ENCODE results near the gene QSOX2.
"Not testable (repeated sequence)": the region's sequence is repeated elsewhere in the genome, so short reads cannot be mapped to it uniquely, and the experiment has no call there.

The QSOX2 gene

DNA sequence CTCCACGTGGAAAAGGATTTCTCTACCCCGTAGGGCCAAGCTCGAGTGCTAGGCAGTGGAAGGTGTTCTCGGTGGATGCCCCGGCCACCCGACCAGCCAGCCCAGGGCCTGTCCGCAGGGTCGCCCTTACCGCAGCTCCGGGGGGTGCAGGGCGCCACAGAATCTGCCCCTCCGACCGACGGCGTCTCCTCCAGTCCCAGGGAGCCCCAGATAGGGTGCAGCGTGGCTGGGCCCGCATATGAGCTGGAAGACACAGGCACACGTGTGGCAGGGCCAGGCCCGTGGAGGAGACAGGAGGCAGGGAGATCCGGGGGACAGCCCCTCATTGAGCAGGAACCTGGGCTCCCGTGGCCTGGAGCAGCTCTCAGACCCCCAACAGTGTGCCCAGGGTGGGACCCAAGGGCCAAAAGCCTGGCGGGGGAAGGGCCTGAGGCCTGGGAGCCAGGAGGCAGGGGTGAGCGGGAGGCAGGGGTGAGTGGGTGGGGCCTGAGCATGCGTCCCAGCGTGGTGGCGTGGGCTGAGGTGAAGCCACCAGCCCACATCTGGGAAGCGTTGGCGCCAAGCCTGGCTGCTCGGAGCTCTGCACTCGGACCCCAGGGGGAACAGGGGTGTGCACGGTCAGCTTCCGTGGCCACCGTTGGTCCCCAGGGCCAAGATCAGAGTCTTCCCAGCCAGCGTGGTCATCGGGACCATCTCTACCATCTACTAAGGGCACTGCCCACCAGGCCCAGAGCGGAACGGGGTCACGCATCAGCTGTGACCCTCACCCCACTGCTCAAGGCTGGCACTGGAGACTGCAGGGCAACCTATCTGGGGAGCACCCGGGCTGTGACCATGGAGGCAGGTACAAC is 36.0 kb upstream of the QSOX2 start:
- no peak for FAIRE-seq

DNA sequence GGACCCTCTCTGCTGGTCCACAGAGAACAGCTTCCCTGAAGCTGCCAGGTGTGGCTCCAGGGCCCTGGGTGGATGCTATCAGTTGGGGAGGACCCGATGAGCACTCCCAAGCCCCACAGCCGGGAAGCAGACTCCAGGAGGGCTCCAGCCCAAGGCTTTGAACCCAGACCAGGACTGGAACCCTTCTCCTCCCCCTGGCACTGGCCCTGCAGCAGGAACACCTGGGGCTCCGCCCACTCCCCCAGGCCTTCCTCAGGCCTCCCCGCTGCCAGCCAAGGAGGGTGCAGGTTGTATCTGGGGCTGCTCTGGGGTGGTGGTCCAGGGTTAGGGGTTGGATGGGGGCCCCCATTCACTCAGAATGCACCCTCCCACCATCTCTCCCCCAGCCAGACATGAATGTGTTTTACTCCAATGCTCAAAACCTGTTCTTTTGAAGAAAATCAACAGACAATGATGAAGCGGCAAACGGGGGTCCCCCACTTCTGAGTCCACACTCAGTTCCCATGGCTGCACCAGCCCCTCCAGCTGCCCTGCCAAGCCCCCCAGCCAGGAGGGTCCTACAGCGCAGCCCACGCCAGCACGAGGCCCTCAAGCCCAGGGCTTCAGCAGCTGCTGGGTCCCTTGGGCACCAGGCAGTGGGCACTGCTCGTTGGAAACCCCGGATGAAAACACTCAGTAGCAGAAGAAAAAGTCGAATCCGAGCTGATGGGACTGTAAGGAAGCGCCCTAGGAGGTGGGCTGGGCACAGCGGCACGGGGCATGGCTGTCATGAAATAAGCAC is 35.1 kb upstream of the QSOX2 start:
- no peak for FAIRE-seq

DNA sequence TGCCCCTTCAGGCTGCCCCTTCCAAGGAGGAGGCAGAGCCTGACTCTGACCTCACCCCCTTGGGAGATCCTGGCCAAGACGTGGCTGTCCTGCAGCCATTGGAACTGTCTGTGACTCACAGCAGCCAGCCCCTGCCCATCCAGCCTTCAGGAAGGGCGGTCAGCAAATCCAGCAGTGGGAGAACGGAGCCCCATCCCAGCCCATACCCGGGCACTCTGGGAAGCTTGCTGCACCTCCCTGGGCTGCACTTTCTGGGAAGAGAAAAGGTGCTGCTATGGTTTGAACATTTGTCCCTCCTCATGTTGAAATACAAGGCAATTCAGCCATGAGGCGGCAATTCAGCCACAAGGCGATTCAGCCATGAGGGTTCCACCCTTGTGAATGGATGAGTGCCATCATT is 33.9 kb upstream of the QSOX2 start:
- FAIRE-seq, result no peak

DNA sequence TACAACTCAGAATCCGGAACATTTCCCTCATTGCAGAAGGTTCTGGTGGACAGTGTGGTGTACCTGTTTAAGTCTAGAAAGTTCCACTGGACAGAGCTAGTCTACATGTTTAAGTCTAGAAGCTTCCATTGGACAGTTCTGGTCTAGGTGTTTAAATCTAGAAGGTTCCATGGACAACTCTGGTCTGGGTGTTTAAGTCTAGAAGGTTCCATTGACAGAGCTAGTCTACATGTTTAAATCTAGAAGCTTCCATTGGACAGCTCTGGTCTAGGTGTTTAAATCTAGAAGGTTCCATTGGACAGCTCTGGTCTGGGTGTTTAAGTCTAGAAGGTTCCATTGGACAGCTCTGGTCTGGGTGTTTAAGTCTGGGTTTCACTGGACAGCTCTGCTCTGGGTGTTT is 33.3 kb upstream of the QSOX2 start:
- FAIRE-seq, result no peak

DNA sequence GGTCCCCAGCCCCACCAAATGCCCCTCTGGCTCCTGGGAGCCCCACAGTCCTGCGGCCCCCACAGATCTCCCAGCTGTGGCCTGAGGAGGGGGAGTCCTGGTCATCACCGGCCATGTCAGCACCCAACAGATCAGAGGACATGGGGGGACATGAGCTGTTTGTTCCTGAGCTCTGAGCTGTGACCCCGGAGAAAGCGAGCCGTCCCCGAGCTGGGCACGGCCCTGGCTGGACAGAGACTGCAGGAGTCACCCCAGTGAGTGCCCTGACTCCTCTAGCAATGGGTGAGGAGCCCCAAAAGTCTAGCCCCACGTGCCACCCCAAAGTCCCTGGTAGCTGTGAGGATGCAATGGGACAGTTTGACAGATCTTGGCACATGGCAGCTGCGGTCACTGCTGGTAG is 32.6 kb upstream of the QSOX2 start:
- FAIRE-seq, result no peak

DNA sequence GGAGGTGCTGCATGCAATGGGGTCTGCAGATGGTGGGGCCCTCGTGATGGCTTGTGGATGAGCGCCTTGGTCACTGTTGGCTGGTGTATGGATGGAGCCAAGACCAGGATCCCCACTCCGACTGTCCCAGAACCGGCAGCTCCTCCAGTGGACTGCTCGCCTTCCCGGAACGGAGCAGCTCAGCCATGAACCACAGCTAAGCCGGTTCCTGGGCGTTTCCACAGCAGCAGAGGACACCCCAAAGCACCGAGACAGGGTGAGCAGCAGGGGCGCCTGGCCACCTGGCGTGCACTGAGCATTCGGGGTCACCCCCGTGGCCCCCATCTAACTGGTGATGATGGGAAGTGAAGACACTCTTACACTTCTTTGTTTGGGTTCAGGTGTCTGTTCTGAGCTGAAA is 32.1 kb upstream of the QSOX2 start:
- no peak for FAIRE-seq

DNA sequence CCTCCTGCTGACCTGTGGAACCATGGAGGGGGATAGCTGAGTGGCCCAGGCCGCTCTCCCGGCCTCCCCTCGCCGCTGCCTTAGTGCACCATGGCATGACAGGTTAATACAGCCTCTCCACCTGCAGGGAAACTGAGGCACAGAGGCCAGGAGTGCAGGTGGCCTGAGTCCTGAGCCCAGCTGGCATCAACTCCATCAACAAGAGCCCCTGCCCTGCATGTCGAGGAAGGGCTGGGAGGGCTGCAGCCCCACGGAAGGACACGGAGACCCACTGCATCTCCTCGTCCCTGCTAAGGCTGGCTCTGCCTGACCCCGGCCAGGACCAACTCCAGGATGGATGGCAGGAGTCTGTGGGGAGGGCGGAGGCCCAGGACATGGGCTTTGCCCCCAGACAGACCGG is 31.1 kb upstream of the QSOX2 start:
- FAIRE-seq, result no peak

DNA sequence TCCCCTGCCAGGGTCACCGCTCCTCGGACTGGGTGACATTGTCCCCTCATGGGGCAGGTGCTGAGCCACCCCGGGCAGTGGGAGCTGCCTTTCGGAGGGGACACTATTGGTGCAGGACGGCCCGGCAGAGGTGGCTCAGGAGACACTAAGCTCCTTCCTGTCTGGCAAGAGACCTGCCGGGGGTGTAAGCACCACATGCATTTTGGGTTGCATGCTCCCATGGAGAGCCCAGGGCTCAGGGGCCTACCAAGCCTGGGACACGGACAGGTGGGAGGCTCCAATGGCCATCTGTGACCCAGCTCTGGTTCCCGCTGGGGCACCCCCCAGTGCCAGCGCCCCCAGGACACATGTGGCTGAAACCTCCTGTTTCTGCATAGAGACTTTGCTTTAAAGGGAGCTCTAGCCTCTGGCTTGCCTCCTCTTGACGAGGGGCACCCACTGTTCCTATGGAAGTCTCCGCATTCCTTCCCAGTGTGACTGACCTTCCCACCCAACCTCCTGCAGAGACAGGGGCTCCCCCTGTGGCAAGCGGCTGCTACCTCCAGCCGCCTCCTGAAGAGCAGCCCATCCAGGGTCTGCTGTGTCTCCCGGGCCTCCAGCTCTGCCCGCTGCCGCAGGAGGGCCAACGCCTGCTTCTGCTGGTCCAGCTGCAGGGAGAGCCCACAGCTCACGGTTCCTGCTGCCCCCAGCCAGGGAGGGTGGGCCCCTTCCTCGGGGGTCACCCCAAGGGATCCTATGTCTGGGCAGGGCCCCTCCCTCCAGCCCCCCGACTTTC is 30.2 kb upstream of the QSOX2 start:
- FAIRE-seq, result no peak

DNA sequence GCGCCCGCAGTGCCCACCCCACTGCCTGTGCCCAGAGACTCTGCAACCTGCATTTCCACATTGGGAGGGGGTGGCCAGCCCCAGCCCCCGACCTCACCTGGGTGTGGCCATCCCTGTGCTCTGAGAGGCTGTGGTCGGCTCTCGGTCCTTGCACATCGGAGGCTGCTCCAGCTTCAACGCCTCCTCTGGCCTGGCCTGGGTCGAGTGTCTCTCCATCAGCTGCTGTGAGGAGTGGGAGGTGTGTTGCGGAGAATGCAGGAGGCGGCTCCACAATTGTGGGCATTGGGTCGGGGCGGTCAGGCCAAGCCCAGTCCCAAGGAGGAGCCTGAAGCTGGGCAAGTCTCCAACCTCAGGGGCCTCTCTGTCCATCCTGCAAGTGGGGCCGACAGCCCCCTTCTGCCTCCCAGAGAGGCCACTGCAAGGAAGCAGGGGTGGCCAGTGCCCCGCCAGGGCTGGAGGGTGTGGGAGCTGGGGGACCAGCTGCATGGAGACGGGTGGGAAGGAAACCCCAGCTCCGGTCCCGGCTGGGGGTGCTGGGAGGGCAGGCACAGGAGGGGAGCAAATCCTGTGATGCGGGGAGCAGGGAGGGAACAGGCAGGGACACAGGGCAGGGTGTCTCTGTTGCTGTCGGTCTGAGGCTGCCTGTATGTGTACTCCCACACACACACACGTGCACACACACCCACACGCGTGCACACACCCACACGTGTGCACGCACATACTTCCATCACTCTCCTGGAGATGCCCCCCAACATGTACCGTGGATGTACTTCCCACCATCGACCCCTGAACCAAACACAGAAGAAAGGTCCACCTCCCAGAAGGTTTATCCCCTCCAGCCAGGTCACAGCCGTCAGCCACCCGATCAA is 29.4 kb upstream of the QSOX2 start:
- no peak for FAIRE-seq

DNA sequence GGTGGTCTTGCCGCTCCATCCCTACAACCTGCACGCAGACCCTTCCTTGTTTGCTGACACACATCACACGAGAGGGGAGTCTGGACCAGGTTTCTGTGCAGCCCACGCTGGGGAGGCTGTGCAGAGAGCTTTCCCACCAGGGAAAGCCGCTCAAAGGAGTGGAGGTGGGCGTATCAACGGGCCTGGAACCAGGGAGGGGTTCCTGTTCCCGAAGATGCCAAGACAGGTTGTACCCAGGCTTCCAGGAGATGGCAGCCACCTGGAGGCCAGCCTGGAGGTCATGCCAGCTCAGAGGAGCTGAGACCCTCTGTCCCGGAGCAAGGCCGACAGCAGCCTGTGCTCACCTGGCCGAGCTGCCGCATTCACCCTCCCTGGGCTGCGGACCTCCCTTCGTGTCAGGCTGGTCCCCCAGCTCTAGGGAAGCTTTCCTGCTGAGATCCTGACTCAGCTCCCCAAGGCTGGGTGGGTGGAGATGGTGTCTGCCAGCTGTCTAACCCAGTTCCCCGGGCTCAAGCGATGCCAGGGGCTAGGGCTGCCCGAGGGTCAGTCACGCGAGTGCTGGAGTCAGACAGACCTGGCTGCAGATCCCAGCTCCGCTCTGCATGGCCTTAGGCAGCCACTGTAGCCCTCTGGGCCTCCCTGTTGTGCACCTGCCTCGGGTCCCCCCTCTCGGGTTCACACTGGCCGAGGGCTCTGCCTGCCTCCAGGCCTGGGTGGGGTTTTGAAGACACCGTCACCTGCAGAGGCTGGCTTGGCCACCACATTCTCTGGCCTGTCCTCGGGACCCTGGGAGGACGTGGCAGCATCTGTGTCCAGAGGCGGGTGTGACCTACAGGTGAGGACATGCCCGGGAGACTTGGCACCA is 28.5 kb upstream of the QSOX2 start:
- FAIRE-seq, result no peak

DNA sequence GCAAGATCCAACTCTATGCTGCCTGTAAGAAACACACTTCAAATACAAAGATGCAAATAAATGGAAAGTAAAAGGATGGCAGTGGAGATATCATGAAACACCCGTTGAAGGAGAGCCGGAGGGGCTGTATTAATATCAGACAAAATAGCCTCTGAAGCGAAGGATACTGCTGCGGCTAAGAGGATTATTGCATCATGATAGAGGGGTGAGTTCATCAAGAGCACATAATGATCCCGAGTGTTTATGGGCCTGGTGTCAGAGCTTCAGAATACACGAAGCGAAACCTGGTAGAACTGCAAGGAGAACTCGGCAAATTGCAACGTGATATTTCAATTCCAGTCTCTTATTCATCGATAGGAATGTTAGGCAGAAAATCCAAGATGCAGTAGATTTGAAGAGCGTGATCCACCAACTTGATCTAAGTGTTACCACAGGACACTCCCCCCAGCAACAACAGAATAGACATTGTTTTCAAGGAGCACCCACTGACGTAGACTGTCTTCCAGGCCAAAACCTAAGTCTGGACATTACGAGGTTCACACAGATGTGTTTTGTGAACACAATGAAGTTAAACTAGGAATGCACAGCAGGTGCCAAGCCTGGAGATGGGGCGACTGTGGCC is 27.7 kb upstream of the QSOX2 start:
- FAIRE-seq, result no peak

DNA sequence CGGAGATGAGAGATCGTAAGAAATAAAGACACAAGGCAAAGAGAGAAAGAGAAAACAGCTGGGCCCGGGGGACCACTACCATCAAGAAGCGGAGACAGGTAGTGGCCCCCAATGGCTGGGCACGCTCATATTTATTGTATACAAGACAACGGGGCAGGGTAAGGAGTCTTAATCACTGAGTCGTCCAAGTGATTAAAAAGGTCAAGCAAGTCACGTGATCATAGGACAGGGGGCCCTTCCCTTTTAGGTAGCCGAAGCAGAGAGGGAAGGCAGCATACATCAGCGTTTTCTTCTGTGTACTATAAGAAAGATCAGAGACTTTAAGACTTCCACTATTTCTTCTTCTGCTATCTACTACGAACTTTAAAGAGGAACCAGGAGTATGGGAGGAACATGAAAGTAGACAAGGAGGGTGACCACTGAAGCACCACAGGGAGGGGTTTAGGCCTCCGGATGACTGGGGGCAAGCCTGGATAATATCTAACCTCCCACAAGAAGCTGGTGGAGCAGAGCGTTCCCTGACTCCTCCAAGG is 24.6 kb upstream of the QSOX2 start:
- no peak for FAIRE-seq

DNA sequence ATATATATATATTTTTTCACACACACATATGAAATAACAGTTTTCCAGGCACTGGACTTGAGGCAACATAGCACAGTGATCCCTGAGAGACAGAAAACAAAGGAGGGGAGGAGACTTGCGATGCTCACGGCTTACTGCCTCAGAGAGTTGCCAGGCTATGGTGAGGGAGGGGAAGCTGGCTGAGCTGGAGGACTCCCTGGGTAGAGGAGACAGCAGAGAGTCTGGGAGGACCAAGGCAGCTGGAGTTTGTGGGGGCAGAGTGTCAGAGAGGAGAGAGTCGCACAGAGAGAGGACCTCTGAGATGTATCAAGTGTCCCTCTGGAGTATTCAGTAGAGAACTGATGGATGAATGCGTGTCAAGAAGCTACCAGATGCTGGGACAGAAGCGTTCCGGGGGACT is 23.1 kb upstream of the QSOX2 start:
- no peak for FAIRE-seq

DNA sequence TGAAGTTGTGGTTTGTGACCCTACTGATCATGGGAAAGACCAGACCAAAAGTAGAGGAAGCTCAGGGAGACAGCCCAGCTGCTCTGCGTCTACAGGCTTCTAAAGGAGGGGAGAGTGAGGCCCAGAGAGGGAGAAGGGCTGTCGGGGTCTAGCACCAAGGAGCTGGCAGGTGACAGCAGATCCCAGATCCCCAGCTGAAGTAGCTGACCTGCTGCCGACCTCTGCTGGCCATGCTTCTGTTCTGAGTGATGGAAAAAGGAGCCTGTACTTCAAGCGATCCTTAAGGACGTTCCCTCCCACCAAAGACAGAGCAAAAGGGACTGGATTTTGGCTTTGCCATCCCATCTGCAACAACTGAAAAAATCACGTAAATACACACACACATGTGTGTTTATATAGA is 22.7 kb upstream of the QSOX2 start:
- no peak for FAIRE-seq

DNA sequence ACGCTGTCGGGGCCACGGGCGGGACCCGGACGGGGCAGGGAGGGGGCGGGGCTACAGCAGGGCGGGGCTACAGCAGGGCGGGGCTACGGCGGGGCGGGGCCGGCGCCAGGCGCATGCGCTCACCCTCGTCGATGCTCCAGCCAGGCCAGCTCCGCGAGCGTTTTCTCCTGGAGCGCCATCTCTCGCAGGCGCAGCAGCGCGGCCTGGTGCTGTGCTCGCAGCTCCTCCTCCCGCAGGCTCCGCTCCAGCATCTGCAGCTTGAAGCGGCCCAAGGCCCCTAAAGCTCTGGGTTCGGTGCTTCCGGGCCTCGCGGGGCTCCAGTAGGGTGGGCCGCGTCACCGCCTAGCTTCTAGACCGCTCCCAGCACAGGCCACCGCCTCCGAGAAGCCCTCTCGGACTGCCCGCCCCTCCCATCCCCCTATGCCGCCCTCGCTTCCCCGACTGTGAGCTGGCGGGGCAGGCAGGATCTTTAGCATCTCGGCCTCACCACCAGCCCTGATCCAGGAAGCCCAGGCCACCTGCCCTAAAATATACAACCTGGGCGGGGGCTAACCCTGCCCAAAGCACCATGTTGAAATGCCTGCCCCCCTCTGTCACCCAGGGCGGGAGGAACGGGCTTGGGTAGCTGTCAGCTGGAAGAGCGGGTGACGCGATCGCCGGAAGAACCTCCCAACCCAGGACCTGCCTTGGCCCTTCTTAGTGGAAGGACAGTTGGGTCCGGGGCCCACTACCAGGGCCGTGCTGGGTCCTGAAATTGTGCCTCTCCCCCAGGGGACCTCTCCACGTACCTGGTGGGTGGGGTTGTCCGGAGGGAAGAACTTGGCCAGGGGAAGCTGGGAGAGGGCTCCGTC is 21.9 kb upstream of the QSOX2 start:
- FAIRE-seq, result no peak

DNA sequence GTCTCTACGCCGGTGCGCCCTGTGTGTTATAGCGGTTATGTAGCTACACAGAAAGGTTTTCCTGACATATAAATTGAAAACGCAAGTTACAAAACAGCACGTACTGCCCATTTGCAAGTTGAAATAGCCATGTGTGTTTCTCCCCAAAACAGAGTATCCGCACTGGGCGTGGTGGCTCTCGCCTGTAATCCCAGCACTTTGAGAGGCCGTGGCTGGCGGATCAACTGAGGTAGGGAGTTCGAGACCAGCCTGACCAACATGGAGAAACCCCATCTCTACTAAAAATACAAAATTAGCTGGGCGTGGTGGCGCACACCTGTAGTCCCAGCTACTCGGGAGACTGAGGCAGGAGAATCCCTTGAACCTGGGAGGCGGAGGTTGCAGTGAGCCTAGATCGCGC is 21.0 kb upstream of the QSOX2 start:
- FAIRE-seq, result not testable (repeated sequence)

DNA sequence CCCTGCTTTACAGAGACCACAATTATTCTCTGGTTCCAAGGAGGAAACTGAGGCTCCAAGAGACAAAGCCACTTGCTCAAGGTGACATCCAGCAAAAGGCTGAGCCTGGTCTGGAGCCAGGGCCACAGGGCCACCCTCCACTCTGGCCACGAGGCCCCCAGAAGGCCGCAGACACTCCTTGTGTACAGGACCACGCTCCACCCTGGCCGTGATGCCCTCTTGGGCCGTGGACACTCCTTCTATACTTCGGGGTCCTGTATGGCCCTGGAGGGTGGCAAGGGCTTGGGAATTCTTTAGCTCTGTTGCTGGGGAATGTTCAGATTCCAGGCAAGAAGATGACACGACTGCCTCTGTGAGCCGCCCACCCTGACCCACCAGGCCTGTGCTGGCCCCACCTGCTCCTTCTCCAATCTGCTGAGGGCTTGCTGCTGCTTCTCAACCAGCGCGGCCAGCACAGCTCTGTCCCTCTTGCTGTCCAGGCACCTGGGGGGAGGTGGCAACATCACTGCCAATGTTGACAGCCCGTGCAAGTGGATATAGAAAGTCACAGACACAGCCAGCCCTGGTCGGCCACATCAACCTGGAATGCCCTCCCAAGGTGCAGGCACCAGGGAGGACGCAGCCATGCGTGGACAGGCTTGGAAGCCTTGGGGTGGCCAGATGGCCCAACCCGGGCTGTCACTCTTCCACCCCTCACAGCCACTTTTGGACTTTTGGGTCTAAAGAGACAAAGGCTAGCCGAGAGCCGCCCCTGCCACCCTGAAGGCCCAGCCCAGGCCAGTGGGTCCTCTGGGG is 20.1 kb upstream of the QSOX2 start:
- no peak for FAIRE-seq

DNA sequence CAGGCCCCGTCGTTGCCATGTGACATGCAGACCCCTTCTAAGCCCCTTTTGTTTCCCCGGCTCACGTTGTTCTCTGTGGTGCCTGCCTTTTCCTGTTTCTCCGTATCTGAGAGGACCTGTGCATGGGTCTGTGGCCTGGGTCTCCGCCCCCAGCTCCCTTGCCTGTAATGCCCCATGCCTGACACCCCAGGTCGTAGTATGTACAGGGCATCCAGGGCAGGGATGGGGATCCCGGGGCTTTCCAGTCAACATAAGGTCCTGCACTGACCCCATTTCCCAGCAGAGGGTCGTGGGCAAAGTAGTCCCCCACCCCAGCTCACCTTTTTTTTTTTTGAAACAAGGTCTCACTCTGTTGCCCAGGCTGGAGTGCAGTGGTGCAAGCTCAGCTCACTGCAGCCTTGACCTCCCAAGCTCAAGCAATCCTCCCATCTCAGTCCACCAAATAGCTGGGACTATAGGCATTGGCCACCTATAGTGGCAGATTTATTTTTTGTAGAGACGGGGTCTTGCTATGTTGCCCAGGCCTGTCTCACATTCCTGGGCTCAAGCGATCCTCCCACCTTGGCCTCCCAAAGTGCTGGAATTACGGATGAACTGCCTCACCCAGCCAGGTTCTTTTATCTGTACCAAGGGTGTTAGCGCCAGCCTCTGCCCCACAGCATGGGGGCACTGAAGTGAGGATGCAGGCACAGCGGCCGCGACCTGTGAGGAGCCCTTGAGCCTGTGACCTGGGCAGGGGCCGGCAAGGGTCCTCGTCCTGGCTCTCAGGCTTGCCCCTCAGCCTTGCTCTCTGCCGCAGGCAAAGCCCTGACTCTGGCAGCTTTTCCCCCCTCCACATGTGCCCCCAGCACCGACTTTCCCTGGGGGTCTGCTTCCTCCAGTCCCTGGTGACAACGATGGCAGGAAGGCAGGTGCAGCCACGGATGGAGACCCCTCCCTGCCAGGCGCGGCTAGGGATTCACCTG is 19.1 kb upstream of the QSOX2 start:
- FAIRE-seq, result no peak

Data from G401.6 (cell line).